Thyroid gland (tissue), 4 donors: Measurements from ENCODE around the gene FAM131C.

Source experiments
- POLR2A ChIP-seq, 2 donors: fragments of 450-650 bp; IDR thresholded peaks; one replicate each; pipeline ENCODE4 v1.6.1; 2017; ENCODE audit warnings: antibody characterized with exemption in 2 of 2, mild to moderate bottlenecking in 2 of 2, moderate library complexity in 1 of 2
- TF ChIP-seq, protein P1 (sequence below), 6 experiments: fragments of 200-600 bp in 3 of 6; fragments of 450-650 bp in 3 of 6; sonication (generic) in 3 of 6; IDR thresholded peaks; one replicate each; pipeline ENCODE4 v1.5.1; 2016 to 2019; ENCODE audit warnings: antibody characterized with exemption in 6 of 6, mild to moderate bottlenecking in 2 of 6, inconsistent platforms in 1 of 6, moderate library complexity in 1 of 6

DNA sequence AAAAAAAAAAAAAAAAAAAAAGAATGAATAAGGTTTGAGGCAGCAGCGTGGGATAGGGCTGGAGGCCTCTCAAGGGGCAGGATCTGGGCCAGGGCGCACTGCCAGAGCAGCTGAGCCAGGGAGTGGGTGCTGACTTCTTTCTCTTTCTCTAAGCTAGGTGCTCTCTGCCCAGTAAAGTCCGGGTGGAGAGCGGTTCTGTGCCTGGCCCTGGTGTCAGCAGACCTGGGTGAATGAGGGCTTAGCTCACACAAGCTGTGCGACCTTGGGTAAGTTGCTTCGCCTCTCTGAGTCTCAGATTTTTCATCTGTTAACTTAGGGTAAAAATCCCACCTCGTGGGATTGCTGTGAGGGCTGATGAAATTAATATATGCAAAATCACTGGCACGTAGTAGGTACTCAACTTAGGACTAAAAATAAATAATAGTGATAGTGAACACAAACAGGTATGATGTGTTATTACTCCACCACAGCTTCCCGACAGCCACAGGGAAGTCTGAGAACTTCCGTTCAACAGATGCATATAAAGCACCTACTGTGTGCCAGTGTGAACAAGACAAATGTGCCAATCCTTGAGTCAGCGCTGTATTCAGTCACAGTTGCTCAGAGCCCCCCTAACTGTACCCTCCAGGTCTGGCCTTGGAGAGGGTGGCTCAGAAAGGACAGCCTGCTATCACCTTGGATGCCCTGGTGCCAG is 2.0 kb upstream of the FAM131C start:
- TF ChIP-seq, protein P1, sequence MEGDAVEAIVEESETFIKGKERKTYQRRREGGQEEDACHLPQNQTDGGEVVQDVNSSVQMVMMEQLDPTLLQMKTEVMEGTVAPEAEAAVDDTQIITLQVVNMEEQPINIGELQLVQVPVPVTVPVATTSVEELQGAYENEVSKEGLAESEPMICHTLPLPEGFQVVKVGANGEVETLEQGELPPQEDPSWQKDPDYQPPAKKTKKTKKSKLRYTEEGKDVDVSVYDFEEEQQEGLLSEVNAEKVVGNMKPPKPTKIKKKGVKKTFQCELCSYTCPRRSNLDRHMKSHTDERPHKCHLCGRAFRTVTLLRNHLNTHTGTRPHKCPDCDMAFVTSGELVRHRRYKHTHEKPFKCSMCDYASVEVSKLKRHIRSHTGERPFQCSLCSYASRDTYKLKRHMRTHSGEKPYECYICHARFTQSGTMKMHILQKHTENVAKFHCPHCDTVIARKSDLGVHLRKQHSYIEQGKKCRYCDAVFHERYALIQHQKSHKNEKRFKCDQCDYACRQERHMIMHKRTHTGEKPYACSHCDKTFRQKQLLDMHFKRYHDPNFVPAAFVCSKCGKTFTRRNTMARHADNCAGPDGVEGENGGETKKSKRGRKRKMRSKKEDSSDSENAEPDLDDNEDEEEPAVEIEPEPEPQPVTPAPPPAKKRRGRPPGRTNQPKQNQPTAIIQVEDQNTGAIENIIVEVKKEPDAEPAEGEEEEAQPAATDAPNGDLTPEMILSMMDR (IDR thresholded peaks at IDR 0.05): no peak
- no peak for TF ChIP-seq POLR2A (IDR thresholded peaks at IDR 0.05)
